Measurements from ENCODE around the gene B4GAT1. TPM values are rescaled to one million over a fixed set of nuclear protein-coding genes. Genes with fewer than 3 reads are reported as not detected.

The B4GAT1 gene
- total and polyA plus RNA-seq, 4 donors = 12.0 to 20.8 (median 17.6) TPM

DNA sequence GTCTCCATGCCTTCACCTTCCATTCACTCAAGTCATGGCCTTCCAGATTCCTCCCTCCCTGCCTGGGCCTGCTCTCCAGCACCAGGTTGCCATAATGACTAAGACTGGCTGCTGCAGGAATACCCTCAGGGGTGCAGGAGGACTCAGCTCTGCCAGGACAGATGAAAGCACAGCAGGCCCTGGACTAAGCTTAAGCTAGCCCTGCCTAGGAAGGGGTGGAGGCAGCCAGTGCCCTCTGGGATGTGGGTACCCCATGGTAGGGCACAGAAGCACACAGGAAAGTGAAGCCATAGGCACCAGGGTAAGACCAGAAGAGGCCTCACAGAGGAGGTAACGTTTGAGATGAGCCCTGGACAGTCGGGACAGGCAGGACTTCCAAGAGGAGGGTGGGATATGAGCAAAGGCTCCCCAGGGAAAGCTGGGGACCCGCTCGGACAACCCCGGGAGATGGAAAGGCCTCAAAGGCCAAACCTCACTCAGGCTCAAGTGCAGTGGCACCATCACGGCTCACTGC lies 8.2 kb downstream of the B4GAT1 start:
- Histone ChIP-seq H3K4me1 (ENCODE audit: control insufficient read depth in 4 of 4, insufficient read depth in 4 of 4, low read length in 3 of 4) (peaks cover 5 to 25% (median 16%) of the 10 kb centered on the region in 4 donors), H3K4me3 (ENCODE audit: low read depth in 1 of 3, low read length in 3 of 3) (no peak overlapping the region)
- no peak for DNase-seq (ENCODE audit: low spot score)

DNA sequence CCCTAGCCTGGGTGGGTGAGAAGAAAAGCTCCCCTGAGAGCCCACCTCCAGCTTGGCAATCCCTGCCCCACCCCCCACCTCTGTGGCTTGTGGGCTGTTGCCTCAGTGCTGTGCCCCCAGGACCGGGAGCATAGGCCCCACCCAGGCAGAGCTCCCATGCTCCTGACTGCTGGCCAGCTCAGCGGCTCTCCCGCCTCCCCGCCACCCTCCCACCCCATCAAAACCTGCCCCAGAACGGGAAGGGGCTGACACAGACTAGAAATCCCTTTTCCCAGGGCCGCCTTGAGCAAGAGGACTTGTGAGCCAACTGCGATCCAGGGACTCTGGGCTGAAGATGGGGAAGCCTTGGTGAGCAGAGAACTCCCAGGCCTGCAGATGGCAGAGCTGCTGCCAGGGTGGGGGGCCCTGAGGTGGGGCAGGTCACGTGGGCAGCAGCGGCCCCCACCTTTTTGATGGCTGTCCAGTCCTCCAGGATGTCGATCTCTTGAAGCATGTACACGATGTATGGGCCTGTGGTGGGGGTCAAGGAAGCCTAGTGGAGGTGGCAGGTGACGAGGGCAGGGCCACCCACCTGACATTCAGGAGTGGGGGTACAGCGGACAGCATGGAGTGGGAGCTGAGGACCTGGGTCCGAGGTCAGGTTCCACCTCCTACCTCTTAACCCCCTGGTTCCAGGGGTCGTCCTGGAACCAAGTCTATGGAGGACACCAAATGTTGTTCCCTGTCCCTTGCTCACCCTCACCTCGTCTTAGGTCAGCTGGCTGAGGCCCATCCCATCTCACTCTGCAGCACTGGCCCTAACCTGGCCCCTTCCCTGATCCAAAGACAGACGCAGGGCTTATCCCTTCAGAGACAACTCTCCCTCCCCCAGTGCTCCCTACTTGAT lies 8.9 kb downstream of the B4GAT1 start:
- Histone ChIP-seq H3K4me3 (ENCODE audit: low read depth in 1 of 3, low read length in 3 of 3) (no peak overlapping the region), H3K27ac (ENCODE audit: low read depth in 1 of 2, low read length in 2 of 2) (no peak overlapping the region), H3K27me3 (ENCODE audit: control insufficient read depth in 4 of 4, insufficient read depth in 4 of 4, low read length in 3 of 4) (no peaks in the 10 kb centered on the region), H3K4me1 (ENCODE audit: control insufficient read depth in 4 of 4, insufficient read depth in 4 of 4, low read length in 3 of 4) (peaks cover 4 to 18% (median 10%) of the 10 kb centered on the region in 4 donors), H3K9ac (ENCODE audit: low read depth in 1 of 2, low read length in 2 of 2) (no peak overlapping the region), H3K36me3 (ENCODE audit: control insufficient read depth in 4 of 4, insufficient read depth in 3 of 4, low read depth in 1 of 4, low read length in 3 of 4) (peaks cover 12 to 35% (median 20%) of the 10 kb centered on the region in 4 donors), H3K9me3 (ENCODE audit: control insufficient read depth in 4 of 4, low read length in 3 of 4) (no peaks in the 10 kb centered on the region)
- no peak for TF ChIP-seq JUND (IDR thresholded peaks at IDR 0.05)
- no peak for TF ChIP-seq GABPA (IDR thresholded peaks at IDR 0.05 in 1 of 2, conservative IDR thresholded peaks at IDR 0.05 in 1 of 2)
- no peak for TF ChIP-seq SP1 (IDR thresholded peaks at IDR 0.05)
- TF ChIP-seq, protein P1, sequence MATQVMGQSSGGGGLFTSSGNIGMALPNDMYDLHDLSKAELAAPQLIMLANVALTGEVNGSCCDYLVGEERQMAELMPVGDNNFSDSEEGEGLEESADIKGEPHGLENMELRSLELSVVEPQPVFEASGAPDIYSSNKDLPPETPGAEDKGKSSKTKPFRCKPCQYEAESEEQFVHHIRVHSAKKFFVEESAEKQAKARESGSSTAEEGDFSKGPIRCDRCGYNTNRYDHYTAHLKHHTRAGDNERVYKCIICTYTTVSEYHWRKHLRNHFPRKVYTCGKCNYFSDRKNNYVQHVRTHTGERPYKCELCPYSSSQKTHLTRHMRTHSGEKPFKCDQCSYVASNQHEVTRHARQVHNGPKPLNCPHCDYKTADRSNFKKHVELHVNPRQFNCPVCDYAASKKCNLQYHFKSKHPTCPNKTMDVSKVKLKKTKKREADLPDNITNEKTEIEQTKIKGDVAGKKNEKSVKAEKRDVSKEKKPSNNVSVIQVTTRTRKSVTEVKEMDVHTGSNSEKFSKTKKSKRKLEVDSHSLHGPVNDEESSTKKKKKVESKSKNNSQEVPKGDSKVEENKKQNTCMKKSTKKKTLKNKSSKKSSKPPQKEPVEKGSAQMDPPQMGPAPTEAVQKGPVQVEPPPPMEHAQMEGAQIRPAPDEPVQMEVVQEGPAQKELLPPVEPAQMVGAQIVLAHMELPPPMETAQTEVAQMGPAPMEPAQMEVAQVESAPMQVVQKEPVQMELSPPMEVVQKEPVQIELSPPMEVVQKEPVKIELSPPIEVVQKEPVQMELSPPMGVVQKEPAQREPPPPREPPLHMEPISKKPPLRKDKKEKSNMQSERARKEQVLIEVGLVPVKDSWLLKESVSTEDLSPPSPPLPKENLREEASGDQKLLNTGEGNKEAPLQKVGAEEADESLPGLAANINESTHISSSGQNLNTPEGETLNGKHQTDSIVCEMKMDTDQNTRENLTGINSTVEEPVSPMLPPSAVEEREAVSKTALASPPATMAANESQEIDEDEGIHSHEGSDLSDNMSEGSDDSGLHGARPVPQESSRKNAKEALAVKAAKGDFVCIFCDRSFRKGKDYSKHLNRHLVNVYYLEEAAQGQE (IDR thresholded peaks at IDR 0.05) = no peak
- TF ChIP-seq, protein P2, sequence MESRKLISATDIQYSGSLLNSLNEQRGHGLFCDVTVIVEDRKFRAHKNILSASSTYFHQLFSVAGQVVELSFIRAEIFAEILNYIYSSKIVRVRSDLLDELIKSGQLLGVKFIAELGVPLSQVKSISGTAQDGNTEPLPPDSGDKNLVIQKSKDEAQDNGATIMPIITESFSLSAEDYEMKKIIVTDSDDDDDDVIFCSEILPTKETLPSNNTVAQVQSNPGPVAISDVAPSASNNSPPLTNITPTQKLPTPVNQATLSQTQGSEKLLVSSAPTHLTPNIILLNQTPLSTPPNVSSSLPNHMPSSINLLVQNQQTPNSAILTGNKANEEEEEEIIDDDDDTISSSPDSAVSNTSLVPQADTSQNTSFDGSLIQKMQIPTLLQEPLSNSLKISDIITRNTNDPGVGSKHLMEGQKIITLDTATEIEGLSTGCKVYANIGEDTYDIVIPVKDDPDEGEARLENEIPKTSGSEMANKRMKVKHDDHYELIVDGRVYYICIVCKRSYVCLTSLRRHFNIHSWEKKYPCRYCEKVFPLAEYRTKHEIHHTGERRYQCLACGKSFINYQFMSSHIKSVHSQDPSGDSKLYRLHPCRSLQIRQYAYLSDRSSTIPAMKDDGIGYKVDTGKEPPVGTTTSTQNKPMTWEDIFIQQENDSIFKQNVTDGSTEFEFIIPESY (IDR thresholded peaks at IDR 0.05) = no peak
- no peak for DNase-seq (ENCODE audit: low spot score)
- 89% methylated on average over 17 of the region's 17 CpGs for WGBS

More for the DNA sequence above, 8.2 kb downstream of the B4GAT1 start:
- peaks cover 12 to 35% (median 20%) of the 10 kb centered on the region in 4 donors for H3K36me3 ChIP-seq (ENCODE audit: control insufficient read depth in 4 of 4, insufficient read depth in 3 of 4, low read depth in 1 of 4, low read length in 3 of 4)
- 94% methylated on average over 6 of the region's 6 CpGs for WGBS
- no peak overlapping the region for H3K27ac ChIP-seq (ENCODE audit: low read depth in 1 of 2, low read length in 2 of 2)
- no peak overlapping the region for H3K9ac ChIP-seq (ENCODE audit: low read depth in 1 of 2, low read length in 2 of 2)
- H3K9me3 ChIP-seq (ENCODE audit: control insufficient read depth in 4 of 4, low read length in 3 of 4) = no peaks in the 10 kb centered on the region
- H3K27me3 ChIP-seq (ENCODE audit: control insufficient read depth in 4 of 4, insufficient read depth in 4 of 4, low read length in 3 of 4) = no peaks in the 10 kb centered on the region
- no peak for TF ChIP-seq NR2F2 (IDR thresholded peaks at IDR 0.05)
- TF ChIP-seq, protein P2 (IDR thresholded peaks at IDR 0.05) = no peak
- TF ChIP-seq FOXA1 (IDR thresholded peaks at IDR 0.05) = no peak
- TF ChIP-seq RAD21 (IDR thresholded peaks at IDR 0.05) = no peak
- no peak for TF ChIP-seq SP1 (IDR thresholded peaks at IDR 0.05)
- no peak for TF ChIP-seq YY1 (IDR thresholded peaks at IDR 0.05)
- TF ChIP-seq, protein P3, sequence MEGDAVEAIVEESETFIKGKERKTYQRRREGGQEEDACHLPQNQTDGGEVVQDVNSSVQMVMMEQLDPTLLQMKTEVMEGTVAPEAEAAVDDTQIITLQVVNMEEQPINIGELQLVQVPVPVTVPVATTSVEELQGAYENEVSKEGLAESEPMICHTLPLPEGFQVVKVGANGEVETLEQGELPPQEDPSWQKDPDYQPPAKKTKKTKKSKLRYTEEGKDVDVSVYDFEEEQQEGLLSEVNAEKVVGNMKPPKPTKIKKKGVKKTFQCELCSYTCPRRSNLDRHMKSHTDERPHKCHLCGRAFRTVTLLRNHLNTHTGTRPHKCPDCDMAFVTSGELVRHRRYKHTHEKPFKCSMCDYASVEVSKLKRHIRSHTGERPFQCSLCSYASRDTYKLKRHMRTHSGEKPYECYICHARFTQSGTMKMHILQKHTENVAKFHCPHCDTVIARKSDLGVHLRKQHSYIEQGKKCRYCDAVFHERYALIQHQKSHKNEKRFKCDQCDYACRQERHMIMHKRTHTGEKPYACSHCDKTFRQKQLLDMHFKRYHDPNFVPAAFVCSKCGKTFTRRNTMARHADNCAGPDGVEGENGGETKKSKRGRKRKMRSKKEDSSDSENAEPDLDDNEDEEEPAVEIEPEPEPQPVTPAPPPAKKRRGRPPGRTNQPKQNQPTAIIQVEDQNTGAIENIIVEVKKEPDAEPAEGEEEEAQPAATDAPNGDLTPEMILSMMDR (IDR thresholded peaks at IDR 0.05; ENCODE audit: low read depth, low read length, missing input control) = no peak
- no peak for TF ChIP-seq EGR1 (IDR thresholded peaks at IDR 0.05; ENCODE audit: low read depth in 2 of 2)
- TF ChIP-seq TAF1 (conservative IDR thresholded peaks at IDR 0.05) = no peak

All from liver (tissue), 9 donors.